Activated CD4-positive, alpha-beta T cell treated with anti-CD3 and anti-CD28 coated beads, Interleukin-2, Interleukin-4, amounts not matched to agents 100 ng/mL and 50 ng/mL, durations not matched to agents 16 hours and 8 hours (primary cell): Measurements from ENCODE around the gene PTS.

Experiments
- DNase-seq: peaks from one replicate; pipeline ENCODE4 v3.0.0-alpha.2; 2020; ENCODE audit warnings: low spot score

Gene PTS

GRCh38 chr11:112222303-112222702 lies 3.9 kb upstream of the PTS start:
- DNase-seq, result no peak

DNA sequence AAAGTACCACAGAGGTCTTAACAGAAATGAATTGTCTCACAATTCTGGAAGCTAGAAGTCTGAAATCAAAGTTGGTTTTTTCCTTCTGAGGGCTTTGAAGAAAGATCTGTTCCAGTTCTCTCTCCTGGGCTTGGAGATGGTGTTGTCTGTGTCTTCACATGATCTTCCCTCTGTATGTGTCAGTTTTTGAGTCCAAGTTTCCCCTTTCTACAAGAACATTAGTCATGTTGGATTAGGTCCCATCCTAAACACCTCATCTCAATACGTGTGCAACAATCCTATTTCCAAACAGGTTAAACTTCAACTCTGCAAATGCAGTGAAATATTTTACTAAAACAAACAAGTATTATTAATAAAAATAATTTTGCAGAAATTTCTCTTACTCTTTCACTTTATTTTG lies 3.1 kb upstream of the PTS start:
- no peak for DNase-seq

DNA sequence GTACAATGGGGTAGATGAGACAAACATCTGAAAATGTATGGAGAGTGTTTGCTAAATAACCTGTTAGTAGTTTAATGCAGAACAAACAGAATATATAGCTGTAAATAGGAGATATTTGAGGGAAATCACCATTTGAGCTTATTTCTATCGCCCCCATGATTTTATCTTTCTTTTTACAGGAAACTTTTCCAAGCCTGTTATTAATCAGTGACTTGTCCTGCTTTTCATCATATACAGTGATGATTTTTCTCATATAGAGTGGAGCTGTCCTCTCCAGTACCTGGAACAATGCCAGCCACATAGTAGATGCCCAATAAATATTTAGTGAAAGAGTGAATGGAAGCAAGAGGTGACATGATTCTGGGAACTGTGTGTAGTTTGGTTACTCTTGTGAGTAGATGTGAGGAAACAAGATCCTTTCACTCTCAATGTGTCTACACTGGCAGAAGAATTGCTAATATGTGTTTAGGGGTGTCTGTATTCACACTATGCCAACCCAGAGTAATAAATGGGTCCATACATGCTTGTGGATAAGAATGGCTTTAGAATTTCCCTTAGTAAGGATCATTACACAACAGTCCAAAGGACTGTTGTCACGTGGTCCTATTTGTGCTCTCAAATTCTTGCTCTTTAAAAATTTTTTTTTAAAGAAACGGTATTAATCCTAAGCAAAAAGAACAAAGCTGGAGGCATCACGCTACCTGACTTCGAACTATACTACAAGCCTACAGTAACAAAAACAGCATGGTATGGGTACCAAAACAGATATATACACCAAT lies 2.3 kb upstream of the PTS start:
- DNase-seq, result no peak

DNA sequence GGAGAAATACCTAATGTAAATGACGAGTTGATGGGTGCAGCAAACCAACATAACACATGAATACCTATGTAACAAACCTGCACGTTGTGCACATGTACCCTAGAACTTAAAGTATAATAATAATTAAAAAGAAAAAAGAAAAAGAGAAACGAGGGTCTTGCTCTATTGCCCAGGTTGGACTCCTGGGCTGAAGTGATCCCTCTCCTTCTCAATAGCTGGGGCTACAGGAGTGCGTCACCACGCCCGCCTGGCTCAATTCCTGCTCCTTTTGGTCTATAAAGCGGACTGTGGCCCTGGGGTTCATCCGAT lies 521 bp upstream of the PTS start:
- DNase-seq, result no peak

GRCh38 chr11:112226831-112227401 lies 688 bp downstream of the PTS start:
- no peak for DNase-seq

DNA sequence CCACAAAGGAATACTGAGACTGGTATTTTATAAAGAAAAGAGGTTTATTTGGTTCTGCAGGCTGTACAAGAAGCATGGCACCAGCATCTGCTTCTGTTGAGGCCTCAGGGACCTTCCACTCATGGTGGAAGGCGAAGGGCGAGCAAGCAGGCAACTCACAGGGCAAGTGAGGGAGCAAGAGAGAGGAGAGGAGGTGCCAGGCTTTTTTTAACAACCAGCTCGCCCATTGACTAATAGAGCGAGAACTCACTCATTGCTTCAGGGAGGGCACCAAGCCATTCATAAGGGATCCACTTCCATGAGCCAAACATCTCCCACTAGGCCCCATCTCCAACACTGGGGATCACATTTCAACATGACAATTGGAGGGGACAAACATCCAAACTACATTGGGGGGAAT lies 1.2 kb downstream of the PTS start:
- no peak for DNase-seq

DNA sequence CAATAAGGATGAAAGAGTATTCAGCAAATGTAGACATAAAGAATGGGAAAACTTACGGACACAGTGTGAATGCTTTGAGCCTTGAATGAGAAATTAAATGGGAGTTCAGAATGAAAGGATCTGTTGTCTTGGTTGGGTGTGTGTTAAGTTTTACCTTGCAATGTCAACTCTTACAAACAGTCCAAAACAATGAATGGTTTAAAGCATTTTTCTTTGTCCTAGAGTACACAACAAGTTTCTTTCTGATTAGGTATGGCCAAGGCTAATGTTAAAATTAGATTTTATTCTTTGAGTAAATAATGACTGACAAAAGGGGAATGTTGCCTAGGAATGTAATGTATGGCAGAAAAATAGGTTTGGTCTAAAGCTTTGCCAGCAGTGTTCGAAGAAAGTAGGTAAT lies 2.5 kb downstream of the PTS start:
- DNase-seq, result no peak

DNA sequence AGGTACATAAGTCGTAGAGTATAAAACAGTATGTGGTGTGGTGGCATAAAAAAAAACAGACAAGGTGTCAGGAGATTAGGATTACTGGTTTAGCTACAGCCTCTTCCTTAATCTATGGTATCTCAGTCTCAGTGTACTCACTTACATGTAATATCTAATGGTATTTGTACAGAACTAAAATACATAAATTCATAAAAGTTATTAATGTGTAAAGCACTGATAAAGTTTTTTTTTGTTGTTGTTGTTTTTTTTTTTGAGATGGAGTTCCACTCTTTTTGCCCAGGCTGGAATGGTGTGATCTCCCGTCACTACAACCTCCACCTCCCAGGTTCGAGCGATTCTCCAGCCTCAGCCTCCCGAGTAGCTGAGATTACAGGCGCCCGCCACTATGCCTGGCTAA lies 2.9 kb downstream of the PTS start:
- DNase-seq, result no peak

DNA sequence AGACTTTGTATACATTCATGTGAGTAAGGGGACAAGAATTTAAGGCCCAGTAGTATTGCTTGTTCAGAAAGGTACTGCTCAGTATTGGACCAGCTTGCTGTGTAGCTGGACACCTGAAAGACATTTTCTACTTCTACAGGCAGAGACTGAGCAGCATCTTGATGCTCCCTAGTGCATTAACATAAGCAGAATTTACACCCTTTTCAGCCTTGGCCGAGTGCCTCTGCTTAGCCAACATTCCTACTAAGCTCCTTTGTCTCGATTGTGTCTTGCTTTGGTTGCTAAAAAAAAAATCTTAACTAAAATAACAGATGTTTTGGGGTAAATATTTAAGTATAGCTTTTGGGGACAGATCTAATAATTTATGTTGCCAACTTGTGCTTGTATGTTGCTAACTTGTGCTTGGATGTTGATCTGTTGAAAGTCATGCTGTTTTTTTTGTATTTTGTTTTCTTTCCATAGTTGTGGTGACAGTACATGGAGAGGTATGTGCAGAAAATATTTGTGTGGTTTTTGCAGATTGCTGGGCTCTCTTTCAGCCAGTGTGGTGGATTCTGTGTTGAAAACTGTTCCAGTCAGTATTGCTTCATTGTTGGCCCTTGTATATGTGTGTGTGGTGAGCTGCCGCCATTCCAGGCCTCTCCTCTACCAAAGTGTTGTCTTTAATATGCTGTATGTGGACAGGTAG lies 3.7 kb downstream of the PTS start:
- no peak for DNase-seq

DNA sequence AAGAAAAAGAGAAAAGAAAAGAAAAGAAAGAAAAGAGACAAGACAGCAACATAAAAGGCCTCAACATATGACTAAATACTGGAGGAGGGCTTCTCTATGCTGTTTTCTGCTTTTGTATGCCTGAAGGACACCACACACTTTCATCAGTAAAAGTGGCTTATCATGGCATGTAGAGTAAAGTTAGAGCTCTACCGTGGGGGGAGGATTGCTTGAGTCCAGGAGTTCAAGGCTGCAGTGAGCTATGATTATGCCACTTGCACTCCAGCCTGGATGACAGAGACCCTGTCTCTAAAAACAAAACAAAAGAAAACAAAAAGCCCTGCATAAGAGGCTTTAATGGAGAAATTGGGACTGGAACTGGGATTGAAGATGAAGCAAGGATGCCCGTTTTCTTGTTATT lies 5.7 kb downstream of the PTS start:
- no peak for DNase-seq

GRCh38 chr11:112235750-112236390 lies 9.6 kb downstream of the PTS start:
- no peak for DNase-seq

GRCh38 chr11:112237451-112237850 lies 11.2 kb downstream of the PTS start:
- no peak for DNase-seq

- no peak for DNase-seq
Observed at GRCh38 chr11:112238041-112238440, 11.8 kb downstream of the PTS start.

DNA sequence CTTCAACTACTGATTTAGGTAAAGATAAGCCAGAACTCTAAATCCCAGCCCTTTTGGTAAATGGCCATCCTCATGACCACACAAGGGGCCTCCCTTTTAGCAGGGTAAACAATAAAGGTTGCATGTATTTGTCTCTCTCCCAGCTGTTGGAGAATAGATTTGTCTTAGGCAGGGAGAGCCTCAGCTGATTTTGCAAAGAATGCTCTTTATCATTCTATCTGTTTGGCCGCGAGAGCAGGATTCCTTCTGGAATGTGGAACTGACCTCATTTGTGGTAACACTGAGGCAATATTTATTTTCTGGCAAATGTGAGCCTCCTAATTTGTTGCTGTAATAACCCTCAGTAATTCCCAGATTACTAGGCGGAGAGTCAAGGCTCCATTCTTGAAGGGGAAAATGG lies 15.3 kb downstream of the PTS start:
- DNase-seq, result no peak

GRCh38 chr11:112247201-112247600 lies 21.0 kb downstream of the PTS start:
- DNase-seq, result no peak

- DNase-seq, result no peak
Observed at GRCh38 chr11:112248201-112248600, 22.0 kb downstream of the PTS start.

GRCh38 chr11:112249871-112250610 lies 23.8 kb downstream of the PTS start:
- DNase-seq, result no peak

DNA sequence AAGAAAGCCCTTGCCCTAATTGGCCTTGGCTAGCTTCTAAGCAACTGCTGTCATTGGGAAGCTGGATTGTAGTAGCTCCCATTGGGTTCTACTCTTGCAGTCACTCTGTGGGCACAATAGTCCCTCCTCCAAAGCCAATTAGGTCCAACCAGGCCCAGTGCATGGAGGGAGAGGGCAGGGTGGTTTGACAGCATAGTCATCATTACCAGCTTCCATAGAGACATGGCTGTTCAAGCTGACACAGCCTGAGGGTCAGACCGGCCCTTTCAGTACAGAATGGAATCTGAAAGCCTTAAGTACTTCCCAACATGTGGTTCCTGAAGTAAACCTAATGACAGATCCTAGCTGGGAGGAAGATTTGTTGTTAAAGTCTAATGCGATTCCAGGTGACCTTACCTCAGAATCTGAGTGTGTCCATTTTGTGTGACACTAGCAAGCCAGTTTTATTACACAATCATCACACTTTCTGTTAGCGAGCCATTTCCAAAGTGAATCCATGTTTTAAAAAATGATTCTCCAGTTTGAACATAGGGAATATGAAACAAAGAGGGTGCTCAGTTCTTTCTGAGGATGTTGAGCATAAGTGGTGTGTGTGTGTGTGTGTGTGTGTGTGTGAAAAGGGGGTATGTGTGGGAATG lies 27.5 kb downstream of the PTS start:
- no peak for DNase-seq

- DNase-seq, result no peak
Observed at GRCh38 chr11:112255067-112255720, 29.0 kb downstream of the PTS start.

GRCh38 chr11:112260490-112260889 lies 34.3 kb downstream of the PTS start, which contains the start of gene PLET1:
Gene PLET1, minus strand, starts transcription at chr11:112260860. Its CDS starts 271 bp downstream, at chr11:112260589.
- DNase-seq, result no peak

DNA sequence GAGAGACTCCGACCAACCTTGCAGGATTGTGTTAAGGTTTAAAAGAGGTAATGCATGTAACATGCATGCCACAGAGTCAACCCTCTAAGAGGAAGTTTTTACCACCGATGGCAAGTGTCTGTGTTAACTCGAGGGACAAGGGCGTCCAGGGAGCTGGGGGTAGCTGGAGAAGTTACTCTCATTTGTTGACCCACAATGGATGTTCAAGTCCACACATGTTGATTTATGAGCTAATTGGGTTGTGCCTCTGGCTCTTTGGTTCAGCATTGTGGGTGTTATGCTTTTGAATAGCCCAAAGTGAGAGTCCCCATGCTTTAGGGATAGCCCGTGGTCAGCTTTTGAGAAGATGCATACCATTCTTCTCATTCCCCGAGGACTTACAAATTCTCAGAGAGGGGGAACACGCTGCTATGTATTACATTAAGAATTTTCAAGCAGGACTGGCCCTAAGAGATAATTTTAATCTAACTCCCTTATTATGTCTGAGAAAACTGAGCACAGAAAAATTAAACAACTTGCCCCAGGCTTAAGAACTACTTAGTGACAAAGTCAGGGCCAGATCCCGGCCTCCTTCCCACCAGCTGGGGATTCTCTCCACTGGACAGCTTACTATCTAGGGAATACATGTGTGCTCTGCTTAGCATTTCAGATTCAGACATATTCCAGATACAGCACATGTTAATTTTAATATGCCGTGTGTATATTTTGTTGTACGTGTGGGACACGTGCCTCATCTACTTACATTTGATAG lies 39.6 kb downstream of the PTS start:
- DNase-seq, result no peak
